ENCODE data around the gene UBAP1L. TPM values are rescaled to one million over a fixed set of nuclear protein-coding genes. Genes with fewer than 3 reads are reported as not detected.
A peak's percentile ranks its signal among the peaks of the same experiment; 100 is the strongest.

Gene UBAP1L
- total RNA-seq, 1 experiment from 2014 or later, result 1.7 TPM

GRCh38 chr15:65086680-65087111 lies 28.3 kb downstream of the UBAP1L start:
- Histone ChIP-seq H3K4me3 (ENCODE audit: low read depth in 2 of 2, low read length in 2 of 2) (no peak overlapping the region), H3K9me3 (ENCODE audit: control insufficient read depth, insufficient read depth, low read depth, low read length) (no peaks in the 10 kb centered on the region), H3K4me1 (ENCODE audit: control insufficient read depth, insufficient read depth, low read length) (peaks cover 13% of the 10 kb centered on the region), H3K36me3 (ENCODE audit: control insufficient read depth, insufficient read depth, low read length) (no peaks in the 10 kb centered on the region), H3K27me3 (ENCODE audit: control insufficient read depth, insufficient read depth, low read length) (no peaks in the 10 kb centered on the region; the same call in 1 of the 2 replicates), H3K27ac (ENCODE audit: low read length) (no peak overlapping the region)
- ChIA-PET POLR2A (interaction anchor here (0.7 kb wide), 1 partner anchor 185 kb away, joined by 3 read pairs; no protein-coding TSS in a partner anchor), CTCF (interaction anchor here (0.8 to 1.7 kb wide), 6 partner anchors 23 to 211 kb away, joined by 3 to 9 read pairs (median 4); no protein-coding TSS in a partner anchor)
- in situ Hi-C loops (cut with HindIII; ENCODE audit: low pct_unique_long_range_greater_than_20kb, low sequenced_read_pairs) (no loop called here), intact Hi-C loops (cut with micrococcal nuclease; ENCODE audit: unreplicated experiment) (no loop called here)
- no TSS peak for BruUV-seq (replicated peaks)
- ATAC-seq (peak; percentile 48; the same call in 1 of the 2 replicates), DNase-seq (ENCODE audit: low read depth, low spot score) (no peak)
- TF ChIP-seq, protein P1, sequence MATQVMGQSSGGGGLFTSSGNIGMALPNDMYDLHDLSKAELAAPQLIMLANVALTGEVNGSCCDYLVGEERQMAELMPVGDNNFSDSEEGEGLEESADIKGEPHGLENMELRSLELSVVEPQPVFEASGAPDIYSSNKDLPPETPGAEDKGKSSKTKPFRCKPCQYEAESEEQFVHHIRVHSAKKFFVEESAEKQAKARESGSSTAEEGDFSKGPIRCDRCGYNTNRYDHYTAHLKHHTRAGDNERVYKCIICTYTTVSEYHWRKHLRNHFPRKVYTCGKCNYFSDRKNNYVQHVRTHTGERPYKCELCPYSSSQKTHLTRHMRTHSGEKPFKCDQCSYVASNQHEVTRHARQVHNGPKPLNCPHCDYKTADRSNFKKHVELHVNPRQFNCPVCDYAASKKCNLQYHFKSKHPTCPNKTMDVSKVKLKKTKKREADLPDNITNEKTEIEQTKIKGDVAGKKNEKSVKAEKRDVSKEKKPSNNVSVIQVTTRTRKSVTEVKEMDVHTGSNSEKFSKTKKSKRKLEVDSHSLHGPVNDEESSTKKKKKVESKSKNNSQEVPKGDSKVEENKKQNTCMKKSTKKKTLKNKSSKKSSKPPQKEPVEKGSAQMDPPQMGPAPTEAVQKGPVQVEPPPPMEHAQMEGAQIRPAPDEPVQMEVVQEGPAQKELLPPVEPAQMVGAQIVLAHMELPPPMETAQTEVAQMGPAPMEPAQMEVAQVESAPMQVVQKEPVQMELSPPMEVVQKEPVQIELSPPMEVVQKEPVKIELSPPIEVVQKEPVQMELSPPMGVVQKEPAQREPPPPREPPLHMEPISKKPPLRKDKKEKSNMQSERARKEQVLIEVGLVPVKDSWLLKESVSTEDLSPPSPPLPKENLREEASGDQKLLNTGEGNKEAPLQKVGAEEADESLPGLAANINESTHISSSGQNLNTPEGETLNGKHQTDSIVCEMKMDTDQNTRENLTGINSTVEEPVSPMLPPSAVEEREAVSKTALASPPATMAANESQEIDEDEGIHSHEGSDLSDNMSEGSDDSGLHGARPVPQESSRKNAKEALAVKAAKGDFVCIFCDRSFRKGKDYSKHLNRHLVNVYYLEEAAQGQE (IDR thresholded peaks at IDR 0.05; ENCODE audit: insufficient read depth in 1 of 2, low read depth in 2 of 2, low read length in 1 of 2), result no peak
- TF ChIP-seq SIN3A (IDR thresholded peaks at IDR 0.05; ENCODE audit: borderline replicate concordance, insufficient read depth, low read depth, low read length), result no peak

DNA sequence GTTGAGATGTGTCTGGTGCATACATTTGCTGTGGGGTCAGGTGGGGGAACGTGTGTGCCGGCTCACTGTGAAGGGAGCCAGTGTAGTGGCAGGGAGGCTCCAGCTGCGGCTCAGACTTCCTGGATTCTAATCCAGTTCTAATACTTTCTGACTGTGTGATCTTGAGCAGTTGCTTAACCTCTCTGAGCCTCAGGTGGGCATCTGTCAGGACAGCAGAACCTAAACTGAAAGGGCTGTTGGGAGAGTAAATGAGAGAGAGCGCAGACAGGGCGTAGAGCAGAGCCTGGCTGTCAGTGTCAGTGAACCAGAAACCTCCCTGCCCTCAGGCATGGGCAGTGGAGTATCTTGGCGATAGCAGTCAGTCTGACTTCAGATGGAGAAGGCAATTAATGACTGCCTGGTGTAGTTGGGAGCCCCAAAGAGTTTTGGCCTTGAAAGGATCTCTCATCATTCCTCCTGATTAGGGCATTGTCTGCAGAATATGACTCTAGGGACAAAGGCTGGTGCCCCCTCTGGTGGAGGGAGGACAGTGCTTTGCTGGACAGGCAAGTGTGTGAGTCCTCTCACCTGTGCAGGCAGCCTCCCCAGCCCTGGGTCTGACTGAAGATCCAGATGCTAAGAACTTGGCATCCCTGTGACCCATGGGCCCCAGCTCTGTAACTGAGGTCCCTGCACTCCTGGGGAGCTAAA lies 28.9 kb downstream of the UBAP1L start:
- DNase-seq (ENCODE audit: low read depth, low spot score), result no peak
- Histone ChIP-seq H3K4me3 (ENCODE audit: low read depth in 2 of 2, low read length in 2 of 2) (no peak overlapping the region), H3K27me3 (ENCODE audit: control insufficient read depth, insufficient read depth, low read length) (no peaks in the 10 kb centered on the region; the same call in 1 of the 2 replicates), H3K4me1 (ENCODE audit: control insufficient read depth, insufficient read depth, low read length) (peaks cover 13% of the 10 kb centered on the region), H3K36me3 (ENCODE audit: control insufficient read depth, insufficient read depth, low read length) (no peaks in the 10 kb centered on the region), H3K27ac (ENCODE audit: low read length) (no peak overlapping the region), H3K9me3 (ENCODE audit: control insufficient read depth, insufficient read depth, low read depth, low read length) (no peaks in the 10 kb centered on the region)
- BruUV-seq (replicated peaks), result no TSS peak
- TF ChIP-seq POLR2AphosphoS5 (IDR thresholded peaks at IDR 0.05; ENCODE audit: low read depth, low read length) (no peak), TCF7L2 (IDR thresholded peaks at IDR 0.05; ENCODE audit: low read depth, low read length) (no peak), SIN3A (IDR thresholded peaks at IDR 0.05; ENCODE audit: borderline replicate concordance, insufficient read depth, low read depth, low read length) (no peak), CTCF (IDR thresholded peaks at IDR 0.05) (peak; percentile 78)
- ChIA-PET CTCF (interaction anchor here (0.8 to 1.7 kb wide), 5 partner anchors 23 to 212 kb away, joined by 3 to 5 read pairs (median 3); no protein-coding TSS in a partner anchor), POLR2A (interaction anchor here (0.5 kb wide), 1 partner anchor 360 kb away, joined by 5 read pairs; no protein-coding TSS in a partner anchor)
- peak; percentile 82 for ATAC-seq
- in situ Hi-C loops (cut with HindIII; ENCODE audit: low pct_unique_long_range_greater_than_20kb, low sequenced_read_pairs) (no loop called here), intact Hi-C loops (cut with micrococcal nuclease; ENCODE audit: unreplicated experiment) (no loop called here)

All from Panc1 (cell line).